CD4-positive, alpha-beta T cell (primary cell): Measurements from ENCODE around the gene SLC38A4. TPM values are rescaled to one million over a fixed set of nuclear protein-coding genes. Genes with fewer than 3 reads are reported as not detected.

Experiments
- ATAC-seq: fragments of 200-7000 bp; cut with Tn5 transposase; one replicate; pipeline ENCODE4 v1.10.0; 2022; ENCODE audit warnings: mild to moderate bottlenecking; ENCODE audit not compliant: poor library complexity
- CTCF ChIA-PET: fragments of 350-600 bp; sonication (Branson Sonifier 250); formaldehyde crosslinking; loops from one replicate; lab custom pipeline; 2021; ENCODE audit warnings: antibody characterized with exemption, inconsistent platforms; lab: Charles Lee
- POLR2A ChIA-PET: fragments of 350-600 bp; sonication (Branson Sonifier 250); formaldehyde crosslinking; loops from one replicate; lab custom pipeline; 2021; ENCODE audit warnings: antibody characterized with exemption, inconsistent platforms; lab: Charles Lee
- DNase-seq, 14 experiments: peaks; one replicate each; pipeline ENCODE4 v3.0.0-alpha.2; 2013 to 2020; ENCODE audit warnings: mixed read lengths in 2 of 14
- H3K27ac ChIP-seq, 2 donors: one replicate each; pipeline versions ENCODE4 v1.5.1 to v1.7.0; 2013; ENCODE audit warnings: low read length in 2 of 2, low read depth in 1 of 2, mild to moderate bottlenecking in 1 of 2
- H3K27me3 ChIP-seq, 2 experiments: 1 replicate in 1 of 2; 2 replicates in 1 of 2; pipeline versions ENCODE4 v1.6.1 to v1.7.0; 2013; ENCODE audit warnings: low read length in 2 of 2, control low read depth in 1 of 2, mild to moderate bottlenecking in 1 of 2, moderate library complexity in 1 of 2; ENCODE audit not compliant: insufficient read depth in 2 of 2, control insufficient read depth in 1 of 2
- H3K36me3 ChIP-seq: one replicate; pipeline ENCODE4 v1.6.1; 2013; ENCODE audit warnings: low read length, control low read depth; ENCODE audit not compliant: insufficient read depth
- H3K4me1 ChIP-seq: one replicate; pipeline ENCODE4 v1.6.1; 2013; ENCODE audit warnings: low read length, control low read depth; ENCODE audit not compliant: insufficient read depth
- H3K4me3 ChIP-seq: one replicate; pipeline ENCODE4 v1.5.1; 2013; ENCODE audit warnings: mild to moderate bottlenecking, low read length, moderate library complexity
- H3K9me3 ChIP-seq, 2 experiments: 1 replicate in 1 of 2; 2 replicates in 1 of 2; pipeline versions ENCODE4 v1.6.1 to v1.7.0; 2013; ENCODE audit warnings: low read length in 2 of 2, mild to moderate bottlenecking in 2 of 2, control low read depth in 1 of 2, moderate library complexity in 1 of 2; ENCODE audit not compliant: control insufficient read depth in 1 of 2, insufficient read depth in 1 of 2
- H3K27ac Mint-ChIP-seq: one replicate; pipeline ENCODE4 v1.8.0; 2020; ENCODE audit warnings: mixed read lengths
- H3K27me3 Mint-ChIP-seq: one replicate; pipeline ENCODE4 v1.8.0; 2021; ENCODE audit warnings: mixed read lengths
- H3K36me3 Mint-ChIP-seq: one replicate; pipeline ENCODE4 v1.8.0; 2021; ENCODE audit warnings: low read depth, mixed read lengths
- H3K4me1 Mint-ChIP-seq: one replicate; pipeline ENCODE4 v1.8.0; 2021; ENCODE audit warnings: low read depth, mixed read lengths
- H3K4me3 Mint-ChIP-seq: one replicate; pipeline ENCODE4 v1.8.0; 2020; ENCODE audit warnings: mild to moderate bottlenecking, mixed read lengths
- H3K9me3 Mint-ChIP-seq: one replicate; pipeline ENCODE4 v1.8.0; 2020; ENCODE audit warnings: mixed read lengths
- intact Hi-C, 2 experiments: fragments of 100-400 bp; cut with DNase I in 1 of 2; cut with micrococcal nuclease in 1 of 2; formaldehyde crosslinking; loops; one replicate each; pipeline versions ENCODE4 v1.15.1 to v1.9.0; 2023 to 2025; cut with DNase I, micrococcal nuclease
- total RNA-seq, 174 experiments: library from RNA in 2 of 174; stranded (reverse) in 2 of 174; gene quantifications; one replicate each; pipeline ENCODE4 v1.2.3 and lab custom pipeline; 2021 to 2026
- TF ChIP-seq, protein P1 (sequence below): fragments of 200-600 bp; IDR thresholded peaks from one replicate; pipeline ENCODE4 v1.8.0; 2022; ENCODE audit warnings: antibody characterized with exemption, mild to moderate bottlenecking

The SLC38A4 gene
- total RNA-seq, 2 experiments from 2014 or later: not detected

DNA sequence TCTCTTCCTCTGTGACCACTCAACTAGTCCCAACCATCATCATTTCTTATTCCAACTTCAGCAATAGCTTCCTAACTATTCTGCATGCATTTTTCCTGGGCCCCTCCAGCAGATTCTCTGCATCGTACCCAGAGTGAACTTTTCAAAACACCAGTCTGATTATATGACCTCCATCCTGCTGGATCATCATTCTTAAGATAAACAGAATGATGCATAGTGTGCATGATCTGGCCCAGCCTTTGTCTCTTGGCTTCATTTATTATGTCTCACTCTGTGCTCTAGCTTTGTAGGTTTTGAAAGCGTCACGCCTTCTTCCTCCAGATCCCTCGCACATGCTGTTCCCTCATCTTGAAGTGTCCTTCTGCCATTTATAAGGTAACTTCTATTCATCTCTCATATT is 46.3 kb upstream of the SLC38A4 start:
- H3K27ac ChIP-seq: no peak overlapping the region
- no peaks in the 10 kb centered on the region for H3K36me3 ChIP-seq
- H3K27me3 Mint-ChIP-seq: peaks cover 10% of the 10 kb centered on the region
- H3K27ac Mint-ChIP-seq: no peak overlapping the region
- no peak overlapping the region for H3K4me3 ChIP-seq
- ChIA-PET CTCF (no interaction called here), POLR2A (no interaction called here)
- no peak for DNase-seq
- peaks cover 2 to 9% of the 10 kb centered on the region in 2 experiments for H3K9me3 ChIP-seq
- H3K4me3 Mint-ChIP-seq: no peak overlapping the region
- H3K4me1 ChIP-seq: no peaks in the 10 kb centered on the region
- TF ChIP-seq, protein P1, sequence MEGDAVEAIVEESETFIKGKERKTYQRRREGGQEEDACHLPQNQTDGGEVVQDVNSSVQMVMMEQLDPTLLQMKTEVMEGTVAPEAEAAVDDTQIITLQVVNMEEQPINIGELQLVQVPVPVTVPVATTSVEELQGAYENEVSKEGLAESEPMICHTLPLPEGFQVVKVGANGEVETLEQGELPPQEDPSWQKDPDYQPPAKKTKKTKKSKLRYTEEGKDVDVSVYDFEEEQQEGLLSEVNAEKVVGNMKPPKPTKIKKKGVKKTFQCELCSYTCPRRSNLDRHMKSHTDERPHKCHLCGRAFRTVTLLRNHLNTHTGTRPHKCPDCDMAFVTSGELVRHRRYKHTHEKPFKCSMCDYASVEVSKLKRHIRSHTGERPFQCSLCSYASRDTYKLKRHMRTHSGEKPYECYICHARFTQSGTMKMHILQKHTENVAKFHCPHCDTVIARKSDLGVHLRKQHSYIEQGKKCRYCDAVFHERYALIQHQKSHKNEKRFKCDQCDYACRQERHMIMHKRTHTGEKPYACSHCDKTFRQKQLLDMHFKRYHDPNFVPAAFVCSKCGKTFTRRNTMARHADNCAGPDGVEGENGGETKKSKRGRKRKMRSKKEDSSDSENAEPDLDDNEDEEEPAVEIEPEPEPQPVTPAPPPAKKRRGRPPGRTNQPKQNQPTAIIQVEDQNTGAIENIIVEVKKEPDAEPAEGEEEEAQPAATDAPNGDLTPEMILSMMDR: no peak
- no peak for ATAC-seq
- no peaks in the 10 kb centered on the region for H3K36me3 Mint-ChIP-seq
- H3K9me3 Mint-ChIP-seq: peaks cover 6% of the 10 kb centered on the region
- intact Hi-C loops: loop anchor here in 1 of 2 experiments (5.0 kb wide), 1 partner anchor 1800 kb away; no protein-coding TSS in a partner anchor
- H3K4me1 Mint-ChIP-seq: no peaks in the 10 kb centered on the region
- H3K27me3 ChIP-seq: peaks cover 3 to 9% of the 10 kb centered on the region in 2 experiments

DNA sequence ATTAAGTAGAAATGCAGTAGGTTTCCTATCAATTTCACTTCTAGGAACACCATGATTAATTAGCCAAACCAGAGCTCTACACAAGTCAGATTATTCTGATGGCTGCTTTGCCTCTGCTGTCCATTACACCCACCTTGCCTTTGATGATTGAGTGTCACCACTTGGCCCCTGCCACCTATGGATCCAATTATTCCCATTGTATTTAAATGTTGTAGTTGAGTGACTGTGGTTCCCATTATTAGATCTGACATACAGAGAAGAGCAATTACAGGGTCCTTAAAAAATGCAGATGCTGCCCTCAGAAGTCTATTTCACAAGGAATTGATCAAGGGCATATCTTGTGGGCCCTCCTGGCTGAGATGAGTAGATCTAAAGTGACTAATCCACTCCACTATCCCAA is 39.5 kb upstream of the SLC38A4 start:
- Mint-ChIP-seq H3K4me1 (no peaks in the 10 kb centered on the region), H3K36me3 (no peaks in the 10 kb centered on the region), H3K4me3 (no peak overlapping the region), H3K27ac (no peak overlapping the region), H3K27me3 (no peaks in the 10 kb centered on the region), H3K9me3 (peaks cover 12% of the 10 kb centered on the region)
- DNase-seq (no peak), ATAC-seq (no peak)
- Histone ChIP-seq H3K27ac (no peak overlapping the region), H3K36me3 (no peaks in the 10 kb centered on the region), H3K9me3 (peaks cover 0 to 5% of the 10 kb centered on the region in 2 experiments), H3K4me1 (no peaks in the 10 kb centered on the region), H3K27me3 (no peaks in the 10 kb centered on the region), H3K4me3 (no peak overlapping the region)
- TF ChIP-seq, protein P1: no peak
- ChIA-PET POLR2A (no interaction called here), CTCF (no interaction called here)
- intact Hi-C loops: no loop called here

DNA sequence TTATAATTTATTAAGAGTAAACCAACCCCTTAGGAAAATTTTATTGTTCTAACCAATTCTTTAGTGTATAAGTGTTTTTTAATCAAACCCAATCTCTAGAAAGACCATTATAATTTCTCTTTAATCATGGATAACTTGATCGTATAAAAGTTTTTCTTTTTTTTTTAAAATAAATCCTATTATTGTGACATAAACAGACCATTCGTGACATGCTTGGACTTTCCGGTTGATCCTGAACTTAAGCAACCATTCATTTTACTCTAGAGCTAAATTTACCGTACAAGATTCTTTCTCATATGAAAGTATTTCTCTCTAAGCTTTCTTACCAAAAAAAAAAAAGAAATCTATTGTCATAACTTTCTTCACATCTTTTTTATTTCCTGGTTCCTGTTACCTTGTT is 32.6 kb upstream of the SLC38A4 start:
- Mint-ChIP-seq H3K4me1 (no peaks in the 10 kb centered on the region), H3K36me3 (peaks cover 4% of the 10 kb centered on the region), H3K27ac (no peak overlapping the region), H3K9me3 (peaks cover 11% of the 10 kb centered on the region), H3K27me3 (no peaks in the 10 kb centered on the region), H3K4me3 (no peak overlapping the region)
- H3K36me3 ChIP-seq: no peaks in the 10 kb centered on the region
- TF ChIP-seq, protein P1: no peak
- peaks cover 0 to 15% of the 10 kb centered on the region in 2 experiments for H3K9me3 ChIP-seq
- intact Hi-C loops: no loop called here
- CTCF ChIA-PET: interaction anchor here (0.6 kb wide), 1 partner anchor 135 kb away, joined by 3 read pairs; no protein-coding TSS in a partner anchor
- no peak for ATAC-seq
- no peak overlapping the region for H3K4me3 ChIP-seq
- POLR2A ChIA-PET: no interaction called here
- H3K4me1 ChIP-seq: no peaks in the 10 kb centered on the region
- H3K27me3 ChIP-seq: no peaks in the 10 kb centered on the region
- DNase-seq: no peak
- no peak overlapping the region for H3K27ac ChIP-seq
